HepG2 (cell line): ENCODE data around the gene SYNE1. TPM values are rescaled to one million over a fixed set of nuclear protein-coding genes. Genes with fewer than 3 reads are reported as not detected.

ENCODE experiments used
- ATF1 ChIP-seq: IDR thresholded peaks from 2 replicates; pipeline ENCODE4 v1.6.1; 2016; ENCODE audit warnings: mild to moderate bottlenecking, control low read depth
- CCAR2 ChIP-seq: fragments of 200-400 bp; formaldehyde crosslinking; optimal IDR thresholded peaks from 2 replicates; pipeline ENCODE3; 2018; ENCODE audit warnings: low read depth, mild to moderate bottlenecking, low read length, moderate library complexity
- IRF9 ChIP-seq: sonication (generic); formaldehyde crosslinking; IDR thresholded peaks from 2 replicates; pipeline ENCODE4 v1.8.0; 2022; ENCODE audit warnings: missing genetic modification reagents, mild to moderate bottlenecking, borderline replicate concordance
- ISX ChIP-seq: sonication (generic); formaldehyde crosslinking; conservative IDR thresholded peaks from 2 replicates; pipeline ENCODE4 v1.5.0; 2020; ENCODE audit warnings: missing genetic modification reagents
- KDM6A ChIP-seq: IDR thresholded peaks from 2 replicates; pipeline ENCODE4 v1.6.1; 2016; ENCODE audit warnings: low read depth
- MAFK ChIP-seq, 2 experiments: IDR thresholded peaks in 1 of 2; conservative IDR thresholded peaks in 1 of 2; 2 replicates each; pipeline ENCODE4 v1.6.1; 2011; ENCODE audit warnings: improper control_type of control experiment in 2 of 2, low read length in 2 of 2
- MED1 ChIP-seq: sonication (generic); formaldehyde crosslinking; IDR thresholded peaks from 2 replicates; pipeline ENCODE4 v1.4.0; 2020; ENCODE audit warnings: missing genetic modification reagents
- MXI1 ChIP-seq: IDR thresholded peaks from 3 replicates; pipeline ENCODE4 v1.6.1; 2012; ENCODE audit warnings: low read depth, low read length, inconsistent platforms, borderline replicate concordance
- RFXANK ChIP-seq: IDR thresholded peaks from 2 replicates; pipeline ENCODE4 v1.6.1; 2016
- ZBTB33 ChIP-seq: sonication (generic); formaldehyde crosslinking; IDR thresholded peaks from 2 replicates; pipeline ENCODE4 v1.4.0; 2020; ENCODE audit warnings: missing genetic modification reagents
- ZBTB46 ChIP-seq: sonication (generic); formaldehyde crosslinking; IDR thresholded peaks from 2 replicates; pipeline ENCODE4 v1.4.0; 2020; ENCODE audit warnings: mild to moderate bottlenecking, missing genetic modification reagents, borderline replicate concordance
- ZFP90 ChIP-seq: sonication (generic); formaldehyde crosslinking; IDR thresholded peaks from 2 replicates; pipeline ENCODE4 v1.8.0; 2022; ENCODE audit warnings: missing genetic modification reagents, mild to moderate bottlenecking, inconsistent platforms, borderline replicate concordance
- ZNF142 ChIP-seq: sonication (generic); formaldehyde crosslinking; IDR thresholded peaks from 2 replicates; pipeline ENCODE4 v1.4.0; 2020; ENCODE audit warnings: missing genetic modification reagents
- ZNF160 ChIP-seq: sonication (generic); formaldehyde crosslinking; IDR thresholded peaks from 2 replicates; pipeline ENCODE4 v1.8.0; 2022; ENCODE audit warnings: mild to moderate bottlenecking, inconsistent platforms, missing genetic modification reagents
- ZNF264 ChIP-seq: sonication (generic); formaldehyde crosslinking; IDR thresholded peaks from 2 replicates; pipeline ENCODE4 v1.4.0; 2020; ENCODE audit warnings: missing genetic modification reagents
- ZNF292 ChIP-seq: sonication (generic); formaldehyde crosslinking; IDR thresholded peaks from 2 replicates; pipeline ENCODE4 v1.8.1; 2022; ENCODE audit warnings: mild to moderate bottlenecking, low read depth, missing genetic modification reagents, borderline replicate concordance
- ZNF552 ChIP-seq: sonication (generic); formaldehyde crosslinking; IDR thresholded peaks from 2 replicates; pipeline ENCODE4 v1.9.0; 2022; ENCODE audit warnings: missing genetic modification reagents, mild to moderate bottlenecking, borderline replicate concordance
- ZNF598 ChIP-seq: sonication (generic); formaldehyde crosslinking; IDR thresholded peaks from 2 replicates; pipeline ENCODE4 v1.5.1; 2020; ENCODE audit warnings: mild to moderate bottlenecking, missing genetic modification reagents, borderline replicate concordance
- polyA plus RNA-seq, 8 experiments: library from polyadenylated mRNA; depleted of rRNA in 3 of 8; stranded (reverse) in 7 of 8; unstranded in 1 of 8; fragments of >200 nt; fragmentation: Illumina TruSeq in 4 of 8; extraction: Trizol in 4 of 8; gene quantifications; 2 replicates each; pipeline versions ENCODE4 v1.2.1 to v1.2.3, GENCODE V29; 2011 to 2016; ENCODE audit warnings: low read depth in 4 of 8, missing spikeins in 1 of 8, mixed read lengths in 1 of 8; ENCODE audit not compliant: insufficient read depth in 1 of 8
- total RNA-seq, 5 experiments: library from RNA; depleted of rRNA; stranded (reverse); fragments of >200 nt; fragmentation: Illumina TruSeq; extraction: Trizol; gene quantifications; 2 replicates each; pipeline ENCODE4 v1.2.3, GENCODE V29; 2016; ENCODE audit warnings: low read depth in 1 of 5

SYNE1 gene
- total and polyA plus RNA-seq, 2 of the 13 experiments (the other 11 are each of a cell fraction or from before 2014, with no cell fraction given), result 5.5 to 15.9 TPM

- peak; percentile 86 for TF ChIP-seq IRF9 (CRISPR knock-in tag)
- no peak for TF ChIP-seq CCAR2
- no peak for TF ChIP-seq RFXANK (CRISPR knock-in tag)
- TF ChIP-seq MXI1, result peak; percentile 32; the same call in 1 of the 3 replicates
- peak; percentile 12; the same call in 1 of the 2 replicates for TF ChIP-seq ZNF160
- no peak for TF ChIP-seq ZBTB33 (CRISPR knock-in tag)
- no peak for TF ChIP-seq ATF1
- no peak for TF ChIP-seq ISX (CRISPR knock-in tag)
- TF ChIP-seq MED1 (CRISPR knock-in tag), result no peak; the same call in none of the 2 replicates
- TF ChIP-seq ZFP90 (CRISPR knock-in tag), result 0 out of 2 replicates have a peak, but pooled peaks have one; percentile 65
- peak; percentile 91; the same call in 1 of the 2 replicates for TF ChIP-seq ZNF598 (CRISPR knock-in tag)
- no peak for TF ChIP-seq ZNF552
- TF ChIP-seq ZNF142 (CRISPR knock-in tag), result no peak
- 0 out of 2 replicates have a peak, but pooled peaks have one; percentile 88 for TF ChIP-seq ZBTB46
- peak; percentile 31 for TF ChIP-seq ZNF264 (CRISPR knock-in tag)
- TF ChIP-seq MAFK (conservative IDR thresholded peaks at IDR 0.05 in 1 of 2, IDR thresholded peaks at IDR 0.05 in 1 of 2; ENCODE audit: low read length in 2 of 2), result no peak
- peak; percentile 91 for TF ChIP-seq ZNF292 (CRISPR knock-in tag)
- no peak; the same call in 1 of the 2 replicates for TF ChIP-seq KDM6A (CRISPR knock-in tag)
Observed at GRCh38 chr6:152301765-152302568, 335.2 kb downstream of the SYNE1 start (continued).
